OCI-LY1 (cell line): Measurements from ENCODE around the gene WBP2.
"Not testable (repeated sequence)": the region's sequence is repeated elsewhere in the genome, so short reads cannot be mapped to it uniquely, and the experiment has no call there.

ENCODE experiments used
- H2AFZ ChIP-seq: fragments of 200-600 bp; sonication (generic), shearing (Covaris generic); 2 replicates; pipeline ENCODE4 v1.6.0; 2014; ENCODE audit warnings: antibody characterized with exemption, mild to moderate bottlenecking, low read length
- H3F3A ChIP-seq: fragments of 200-600 bp; sonication (generic), shearing (Covaris generic); 2 replicates; pipeline ENCODE4 v1.6.0; 2014; ENCODE audit warnings: mild to moderate bottlenecking, antibody characterized with exemption, low read length, moderate library complexity; ENCODE audit not compliant: insufficient read depth
- H3K27ac ChIP-seq: fragments of 200-600 bp; sonication (generic); 2 replicates; pipeline ENCODE4 v1.5.1; 2014; ENCODE audit warnings: low read length, mixed run types, mild to moderate bottlenecking, low read depth; ENCODE audit not compliant: poor library complexity, severe bottlenecking
- H3K27me3 ChIP-seq: fragments of 200-600 bp; sonication (generic); 2 replicates; pipeline ENCODE4 v1.6.0; 2014; ENCODE audit warnings: antibody characterized with exemption, mild to moderate bottlenecking, low read length, moderate library complexity; ENCODE audit not compliant: insufficient read depth
- H3K36me3 ChIP-seq: fragments of 200-600 bp; sonication (generic); 2 replicates; pipeline ENCODE4 v1.6.1; 2014; ENCODE audit warnings: mild to moderate bottlenecking, antibody characterized with exemption, low read length, moderate library complexity, mixed read lengths; ENCODE audit not compliant: insufficient read depth
- H3K4me1 ChIP-seq: fragments of 200-600 bp; sonication (generic); 2 replicates; pipeline ENCODE4 v1.5.1; 2014; ENCODE audit warnings: mild to moderate bottlenecking, low read length, moderate library complexity; ENCODE audit not compliant: insufficient read depth, severe bottlenecking
- H3K4me2 ChIP-seq: fragments of 200-600 bp; sonication (generic), shearing (Covaris generic); 2 replicates; pipeline ENCODE4 v1.6.1; 2014; ENCODE audit warnings: low read length
- H3K4me3 ChIP-seq: fragments of 200-600 bp; sonication (generic); 2 replicates; pipeline ENCODE4 v1.5.1; 2014; ENCODE audit warnings: low read length, low read depth, mild to moderate bottlenecking, mixed read lengths; ENCODE audit not compliant: poor library complexity, severe bottlenecking
- H3K79me2 ChIP-seq: fragments of 200-600 bp; shearing (Covaris generic); 2 replicates; pipeline ENCODE4 v1.6.1; 2016; ENCODE audit warnings: mixed run types, low read length, mixed read lengths; ENCODE audit not compliant: insufficient read depth
- H3K9ac ChIP-seq: fragments of 200-600 bp; sonication (generic), shearing (Covaris generic); 2 replicates; pipeline ENCODE4 v1.6.1; 2014; ENCODE audit warnings: mild to moderate bottlenecking, low read length, mixed read lengths
- H3K9me2 ChIP-seq: fragments of 200-600 bp; sonication (generic), shearing (Covaris generic); 2 replicates; pipeline ENCODE4 v1.6.1; 2014; ENCODE audit warnings: low read depth, mild to moderate bottlenecking, low read length, mixed read lengths
- H3K9me3 ChIP-seq: fragments of 200-600 bp; shearing (Covaris generic); 2 replicates; pipeline ENCODE4 v1.6.1; 2014; ENCODE audit warnings: low read length, mixed read lengths
- H4K20me1 ChIP-seq: fragments of 200-600 bp; sonication (generic), shearing (Covaris generic); 2 replicates; pipeline ENCODE4 v1.6.0; 2016; ENCODE audit warnings: mild to moderate bottlenecking, low read length; ENCODE audit not compliant: insufficient read depth
- CTCF ChIP-seq: fragments of 200-600 bp; sonication (generic), shearing (Covaris generic); IDR thresholded peaks from 2 replicates; pipeline ENCODE4 v1.5.1; 2017; ENCODE audit warnings: mild to moderate bottlenecking, antibody characterized with exemption, low read length, moderate library complexity, mixed read lengths
- EZH2 ChIP-seq: fragments of 200-600 bp; sonication (generic), shearing (Covaris generic); IDR thresholded peaks from 2 replicates; pipeline ENCODE4 v1.8.0; 2017; ENCODE audit warnings: borderline replicate concordance, mixed run types, mild to moderate bottlenecking, antibody characterized with exemption, low read length, moderate library complexity, mixed read lengths

WBP2 gene

GRCh38 chr17:75864448-75864871, 9.3 kb upstream of the WBP2 start:
- Histone ChIP-seq H3K4me3 (no peak overlapping the region), H3K27me3 (no peaks in the 10 kb centered on the region), H3K4me2 (no peak overlapping the region; the same call in 1 of the 2 replicates), H3K36me3 (no peaks in the 10 kb centered on the region), H3K27ac (no peak overlapping the region), H3K79me2 (no peaks in the 10 kb centered on the region), H3K9me2 (no peaks in the 10 kb centered on the region), H3K9ac (no peak overlapping the region), H4K20me1 (no peaks in the 10 kb centered on the region), H3K4me1 (peaks cover 14% of the 10 kb centered on the region), H3F3A (no peaks in the 10 kb centered on the region), H3K9me3 (no peaks in the 10 kb centered on the region), H2AFZ (no peak overlapping the region)
- TF ChIP-seq EZH2: no peak
- TF ChIP-seq CTCF: no peak

- Histone ChIP-seq H3K27me3 (no peaks in the 10 kb centered on the region), H2AFZ (no peak overlapping the region), H3K4me2 (no peak overlapping the region), H3K9me2 (no peaks in the 10 kb centered on the region), H3K4me3 (no peak overlapping the region), H4K20me1 (no peaks in the 10 kb centered on the region), H3K36me3 (no peaks in the 10 kb centered on the region), H3K9me3 (no peaks in the 10 kb centered on the region), H3K79me2 (no peaks in the 10 kb centered on the region), H3F3A (no peaks in the 10 kb centered on the region), H3K9ac (no peak overlapping the region), H3K27ac (no peak overlapping the region), H3K4me1 (peaks cover 33% of the 10 kb centered on the region)
- TF ChIP-seq EZH2: no peak
- TF ChIP-seq CTCF: no peak
These were observed 6.8 kb upstream of the WBP2 start for GRCh38 chr17:75861927-75862317.

GRCh38 chr17:75859358-75859757, 4.2 kb upstream of the WBP2 start:
- not testable (repeated sequence) for H3K9me3 ChIP-seq, H3K27me3 ChIP-seq, H3K4me3 ChIP-seq, H3K9me2 ChIP-seq, H3K79me2 ChIP-seq, H3K36me3 ChIP-seq, H4K20me1 ChIP-seq, H3F3A ChIP-seq, H2AFZ ChIP-seq, H3K4me2 ChIP-seq, H3K9ac ChIP-seq
- Histone ChIP-seq H3K27ac (peak overlapping the region; percentile 98), H3K4me1 (peaks cover 40% of the 10 kb centered on the region)

- TF ChIP-seq EZH2 (no peak), CTCF (no peak)
- Histone ChIP-seq H3K36me3 (peaks cover 4% of the 10 kb centered on the region; the same call in 1 of the 2 replicates), H2AFZ (no peak overlapping the region), H3K27ac (peak overlapping the region; percentile 70), H3K4me2 (peak overlapping the region; percentile 76), H3K9me3 (no peaks in the 10 kb centered on the region), H3K4me1 (peaks cover 39% of the 10 kb centered on the region), H3K9me2 (no peaks in the 10 kb centered on the region), H4K20me1 (no peaks in the 10 kb centered on the region), H3K27me3 (no peaks in the 10 kb centered on the region), H3K9ac (peak overlapping the region; percentile 93), H3K79me2 (no peaks in the 10 kb centered on the region), H3K4me3 (peak overlapping the region; percentile 83), H3F3A (no peaks in the 10 kb centered on the region)
These were observed 1.1 kb upstream of the WBP2 start for GRCh38 chr17:75856062-75856756.
